ENCODE measurements around the gene LIFR.
"Not testable (repeated sequence)": the region's sequence is repeated elsewhere in the genome, so short reads cannot be mapped to it uniquely, and the experiment has no call there.

LIFR gene

DNA sequence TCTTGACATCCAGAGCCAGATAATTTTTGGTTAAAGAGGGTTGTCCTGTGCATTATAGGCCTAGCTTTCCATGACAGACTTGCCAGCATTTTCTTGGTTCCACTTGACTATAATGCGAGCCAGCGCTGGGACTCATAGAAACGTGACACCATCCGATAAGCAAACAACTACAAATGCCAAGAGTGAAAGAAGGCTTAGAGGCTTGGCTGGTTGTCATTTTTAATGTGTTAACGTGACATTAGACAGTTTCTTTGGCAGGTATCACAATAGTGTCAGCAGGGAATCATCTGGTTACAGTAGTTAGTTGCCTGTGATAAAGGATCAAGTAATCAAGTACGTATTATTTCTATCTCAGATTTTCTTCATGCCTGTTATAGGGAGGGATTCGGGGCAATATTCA lies 20.0 kb upstream of the LIFR start:
- ChIA-PET POLR2A (no interaction called here), CTCF (interaction anchor here (1.1 kb wide), 1 partner anchor 107 kb away, joined by 3 read pairs; no protein-coding TSS in a partner anchor)
- DNase-seq (ENCODE audit: extremely low spot score): no peak
- TF ChIP-seq, protein P1, sequence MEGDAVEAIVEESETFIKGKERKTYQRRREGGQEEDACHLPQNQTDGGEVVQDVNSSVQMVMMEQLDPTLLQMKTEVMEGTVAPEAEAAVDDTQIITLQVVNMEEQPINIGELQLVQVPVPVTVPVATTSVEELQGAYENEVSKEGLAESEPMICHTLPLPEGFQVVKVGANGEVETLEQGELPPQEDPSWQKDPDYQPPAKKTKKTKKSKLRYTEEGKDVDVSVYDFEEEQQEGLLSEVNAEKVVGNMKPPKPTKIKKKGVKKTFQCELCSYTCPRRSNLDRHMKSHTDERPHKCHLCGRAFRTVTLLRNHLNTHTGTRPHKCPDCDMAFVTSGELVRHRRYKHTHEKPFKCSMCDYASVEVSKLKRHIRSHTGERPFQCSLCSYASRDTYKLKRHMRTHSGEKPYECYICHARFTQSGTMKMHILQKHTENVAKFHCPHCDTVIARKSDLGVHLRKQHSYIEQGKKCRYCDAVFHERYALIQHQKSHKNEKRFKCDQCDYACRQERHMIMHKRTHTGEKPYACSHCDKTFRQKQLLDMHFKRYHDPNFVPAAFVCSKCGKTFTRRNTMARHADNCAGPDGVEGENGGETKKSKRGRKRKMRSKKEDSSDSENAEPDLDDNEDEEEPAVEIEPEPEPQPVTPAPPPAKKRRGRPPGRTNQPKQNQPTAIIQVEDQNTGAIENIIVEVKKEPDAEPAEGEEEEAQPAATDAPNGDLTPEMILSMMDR (IDR thresholded peaks at IDR 0.05; ENCODE audit: control extremely low read depth, extremely low read depth, low read depth, missing control alignments): no peak

GRCh38 chr5:38575476-38575875 lies 19.0 kb upstream of the LIFR start:
- no peak for DNase-seq (ENCODE audit: extremely low spot score)
- ChIA-PET CTCF (interaction anchor here (1.3 to 1.6 kb wide), 2 partner anchors 12 to 15 kb away, joined by 3 read pairs; no protein-coding TSS in a partner anchor), POLR2A (no interaction called here)
- TF ChIP-seq, protein P1 (IDR thresholded peaks at IDR 0.05; ENCODE audit: control extremely low read depth, extremely low read depth, low read depth, missing control alignments): no peak

- CTCF ChIA-PET: no interaction called here
- POLR2A ChIA-PET: no interaction called here
- TF ChIP-seq, protein P1 (IDR thresholded peaks at IDR 0.05; ENCODE audit: control extremely low read depth, extremely low read depth, low read depth, missing control alignments): no peak
- no peak for DNase-seq (ENCODE audit: extremely low spot score)
Measured at GRCh38 chr5:38574009-38574408, 17.6 kb upstream of the LIFR start.

GRCh38 chr5:38573521-38573920 lies 17.1 kb upstream of the LIFR start:
- POLR2A ChIA-PET: no interaction called here
- CTCF ChIA-PET: no interaction called here
- DNase-seq (ENCODE audit: extremely low spot score): no peak
- TF ChIP-seq, protein P1 (IDR thresholded peaks at IDR 0.05; ENCODE audit: control extremely low read depth, extremely low read depth, low read depth, missing control alignments): no peak

GRCh38 chr5:38569180-38569579 lies 12.7 kb upstream of the LIFR start:
- DNase-seq (ENCODE audit: extremely low spot score): no peak
- CTCF ChIA-PET: no interaction called here
- TF ChIP-seq, protein P1 (IDR thresholded peaks at IDR 0.05; ENCODE audit: control extremely low read depth, extremely low read depth, low read depth, missing control alignments): no peak
- POLR2A ChIA-PET: no interaction called here

DNA sequence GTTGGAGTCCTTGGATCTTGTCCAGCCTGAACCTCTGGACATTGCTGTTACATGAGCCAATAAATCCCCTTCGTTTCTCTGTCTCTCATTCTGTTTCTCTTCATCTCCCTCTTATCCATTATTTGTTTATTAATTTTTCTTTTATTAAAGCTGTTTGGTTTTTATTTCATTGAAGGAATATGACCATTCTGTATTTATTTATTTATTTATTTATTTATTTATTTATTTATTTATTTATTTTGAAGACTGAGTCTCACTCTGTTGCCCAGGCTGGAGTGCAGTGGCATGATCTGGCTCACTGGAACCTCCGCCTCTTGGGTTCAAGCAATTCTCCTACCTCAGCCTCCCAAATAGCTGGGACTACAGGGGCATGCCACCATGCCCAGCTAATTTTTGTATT lies 10.9 kb upstream of the LIFR start:
- POLR2A ChIA-PET; DNase-seq (ENCODE audit: extremely low spot score): not testable (repeated sequence)
- CTCF ChIA-PET: interaction anchor here (2.0 kb wide), 1 partner anchor 14 kb away, joined by 4 read pairs; no protein-coding TSS in a partner anchor

- no peak for DNase-seq (ENCODE audit: extremely low spot score)
- TF ChIP-seq, protein P1 (IDR thresholded peaks at IDR 0.05; ENCODE audit: control extremely low read depth, extremely low read depth, low read depth, missing control alignments): no peak
- POLR2A ChIA-PET: no interaction called here
- CTCF ChIA-PET: interaction anchor here (1.3 to 1.4 kb wide), 2 partner anchors 11 to 31 kb away, joined by 3 read pairs; no protein-coding TSS in a partner anchor
Measured at GRCh38 chr5:38563624-38564023, 7.2 kb upstream of the LIFR start.

Data from GM10248 (cell line).